Spleen (tissue), 7 donors: ENCODE measurements around the gene KCTD1.

ENCODE experiments used
- POLR2A ChIP-seq, 3 donors: fragments of 450-650 bp; IDR thresholded peaks; one replicate each; pipeline ENCODE4 v1.5.1; 2017; ENCODE audit warnings: antibody characterized with exemption in 3 of 3, mild to moderate bottlenecking in 1 of 3
- POLR2AphosphoS5 ChIP-seq, 3 donors: sonication (generic); formaldehyde crosslinking; IDR thresholded peaks; one replicate each; pipeline ENCODE4 v1.5.1; 2017; ENCODE audit warnings: antibody characterized with exemption in 3 of 3
- TF ChIP-seq, protein P1 (sequence below), 11 experiments: fragments of 200-600 bp in 7 of 11; fragments of 450-650 bp in 4 of 11; sonication (generic) in 4 of 11; IDR thresholded peaks in 8 of 11; conservative IDR thresholded peaks in 3 of 11; 1 replicate in 7 of 11; 2 replicates in 4 of 11; pipeline versions ENCODE4 v1.4.0 to v1.8.0; 2016 to 2021; ENCODE audit warnings: antibody characterized with exemption in 11 of 11, inconsistent platforms in 4 of 11, mild to moderate bottlenecking in 1 of 11
- donor health status: DM: no; HTN: no; CAD: no; lungs with moderate emphysema.
- donor health status: DM: no; HTN: no; CAD: no.
- donor health status: DM: no; HTN: no; CAD: no.

DNA sequence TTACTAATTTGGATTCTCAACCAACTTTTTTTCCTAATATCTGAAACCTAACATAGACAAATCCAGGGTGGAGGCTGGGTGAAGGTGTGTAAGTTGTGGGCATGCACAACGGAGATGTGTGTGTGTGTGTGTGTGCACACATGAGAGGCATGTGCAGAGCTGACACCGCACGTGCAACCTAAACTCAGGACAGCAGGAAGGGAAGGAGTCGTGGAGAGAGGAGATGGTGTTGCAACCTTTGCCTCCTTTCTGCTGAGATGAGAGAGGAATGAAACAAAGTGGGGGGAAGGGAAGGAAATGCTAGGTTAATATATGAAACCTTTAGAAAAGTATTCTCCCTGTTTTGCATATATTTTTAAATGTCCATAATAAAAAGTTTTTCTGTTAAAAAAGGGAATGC is 64.7 kb downstream of the KCTD1 start:
- no peak for TF ChIP-seq POLR2AphosphoS5 (IDR thresholded peaks at IDR 0.05)
- TF ChIP-seq, protein P1, sequence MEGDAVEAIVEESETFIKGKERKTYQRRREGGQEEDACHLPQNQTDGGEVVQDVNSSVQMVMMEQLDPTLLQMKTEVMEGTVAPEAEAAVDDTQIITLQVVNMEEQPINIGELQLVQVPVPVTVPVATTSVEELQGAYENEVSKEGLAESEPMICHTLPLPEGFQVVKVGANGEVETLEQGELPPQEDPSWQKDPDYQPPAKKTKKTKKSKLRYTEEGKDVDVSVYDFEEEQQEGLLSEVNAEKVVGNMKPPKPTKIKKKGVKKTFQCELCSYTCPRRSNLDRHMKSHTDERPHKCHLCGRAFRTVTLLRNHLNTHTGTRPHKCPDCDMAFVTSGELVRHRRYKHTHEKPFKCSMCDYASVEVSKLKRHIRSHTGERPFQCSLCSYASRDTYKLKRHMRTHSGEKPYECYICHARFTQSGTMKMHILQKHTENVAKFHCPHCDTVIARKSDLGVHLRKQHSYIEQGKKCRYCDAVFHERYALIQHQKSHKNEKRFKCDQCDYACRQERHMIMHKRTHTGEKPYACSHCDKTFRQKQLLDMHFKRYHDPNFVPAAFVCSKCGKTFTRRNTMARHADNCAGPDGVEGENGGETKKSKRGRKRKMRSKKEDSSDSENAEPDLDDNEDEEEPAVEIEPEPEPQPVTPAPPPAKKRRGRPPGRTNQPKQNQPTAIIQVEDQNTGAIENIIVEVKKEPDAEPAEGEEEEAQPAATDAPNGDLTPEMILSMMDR (IDR thresholded peaks at IDR 0.05 in 8 of 11, conservative IDR thresholded peaks at IDR 0.05 in 3 of 11) = no peak
- TF ChIP-seq POLR2A (IDR thresholded peaks at IDR 0.05) = no peak
